GM19463 (cell line): ENCODE data around the gene ARHGAP26.

Source experiments
- ATAC-seq: cut with Tn5 transposase; IDR thresholded peaks from one replicate; pipeline ENCODE4 v1.9.1; 2021; ENCODE audit warnings: mild to moderate bottlenecking, moderate library complexity; ENCODE audit not compliant: unreplicated experiment

ARHGAP26 gene

DNA sequence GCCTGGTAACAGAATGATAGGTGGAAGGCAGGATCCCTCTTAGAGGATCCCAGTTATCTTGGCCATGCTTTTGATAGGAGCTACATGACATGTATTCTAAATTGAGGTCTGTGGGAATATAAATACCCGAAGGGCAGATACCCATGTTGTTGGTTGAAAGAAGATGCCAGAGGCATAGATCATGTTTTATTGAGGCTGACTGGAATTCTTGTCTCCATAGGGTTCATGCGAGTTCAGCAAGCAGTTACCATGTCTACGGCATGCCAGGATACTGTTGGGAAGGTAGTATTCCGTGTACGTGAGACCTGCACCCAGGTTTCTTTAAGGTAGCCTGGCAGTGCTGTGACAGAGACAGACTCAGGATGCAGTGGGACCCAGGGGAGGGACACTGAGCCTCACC, 402.6 kb downstream of the ARHGAP26 start:
- ATAC-seq, result no peak

DNA sequence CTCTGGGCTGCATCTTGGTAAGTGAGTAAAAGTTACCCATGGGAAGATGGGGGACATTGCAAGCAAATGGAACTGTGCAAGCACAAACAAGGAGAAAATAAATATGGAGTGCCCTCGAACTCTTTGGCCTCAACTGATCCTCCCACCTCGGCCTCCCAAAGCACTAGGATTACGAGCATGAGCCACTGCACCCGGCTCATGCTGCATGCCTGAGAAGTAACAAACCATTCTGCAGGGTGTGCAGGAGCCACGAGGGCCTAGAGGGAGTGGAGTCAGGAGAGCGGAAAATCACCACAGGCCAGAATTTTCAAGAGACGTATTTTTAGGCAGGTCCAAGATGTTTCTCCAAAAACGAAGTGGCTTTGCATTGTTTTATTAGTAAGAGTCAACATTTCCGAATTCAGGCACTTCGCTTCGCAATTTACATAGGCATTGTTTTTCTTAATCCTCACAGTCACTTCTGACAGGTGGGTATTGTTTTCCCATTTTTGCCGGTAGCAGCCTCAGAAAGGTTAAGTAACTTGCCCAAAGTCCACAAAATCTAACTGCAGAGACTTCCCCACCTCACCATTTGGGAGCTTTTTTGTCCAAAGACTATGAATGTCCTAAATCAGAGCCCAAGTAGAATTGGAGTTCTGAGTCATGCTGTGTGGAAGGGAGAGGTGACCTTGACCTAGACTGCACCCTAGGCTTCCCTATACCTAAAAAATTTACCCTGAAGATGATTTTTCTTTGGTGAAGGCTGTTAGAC, 403.1 kb downstream of the ARHGAP26 start:
- no peak for ATAC-seq

DNA sequence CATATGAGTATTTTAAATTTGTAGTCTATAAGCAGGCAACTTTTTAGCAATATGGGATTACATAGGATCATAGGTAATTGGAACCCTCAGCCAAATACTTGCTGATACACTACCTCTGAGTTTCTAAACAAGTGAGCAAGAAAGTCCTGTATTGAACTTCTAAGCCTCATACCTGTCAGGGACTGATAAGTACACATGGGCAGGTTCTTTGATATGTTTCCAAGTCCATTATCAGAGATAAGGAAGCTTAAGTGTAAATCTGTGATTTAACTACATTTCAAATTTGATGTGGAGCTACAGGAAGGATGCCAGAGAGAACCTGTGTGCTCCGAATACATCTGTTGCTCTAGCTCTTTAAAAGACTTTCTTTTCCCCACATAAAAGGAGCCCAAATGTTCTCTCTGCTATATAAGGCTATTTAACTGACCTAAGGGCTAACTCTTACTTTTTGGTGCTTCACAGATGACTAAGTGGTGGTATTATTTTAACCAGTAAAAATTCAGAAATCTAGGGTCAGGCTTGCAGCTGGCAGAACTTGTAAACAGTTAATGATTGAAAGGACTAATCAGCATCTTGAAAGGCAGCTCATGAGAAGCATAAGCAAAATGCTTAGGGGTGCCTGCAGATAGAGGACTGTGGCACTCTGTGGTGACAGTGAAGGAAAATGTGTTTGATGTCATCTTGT, 404.7 kb downstream of the ARHGAP26 start:
- ATAC-seq, result peak; percentile 96

DNA sequence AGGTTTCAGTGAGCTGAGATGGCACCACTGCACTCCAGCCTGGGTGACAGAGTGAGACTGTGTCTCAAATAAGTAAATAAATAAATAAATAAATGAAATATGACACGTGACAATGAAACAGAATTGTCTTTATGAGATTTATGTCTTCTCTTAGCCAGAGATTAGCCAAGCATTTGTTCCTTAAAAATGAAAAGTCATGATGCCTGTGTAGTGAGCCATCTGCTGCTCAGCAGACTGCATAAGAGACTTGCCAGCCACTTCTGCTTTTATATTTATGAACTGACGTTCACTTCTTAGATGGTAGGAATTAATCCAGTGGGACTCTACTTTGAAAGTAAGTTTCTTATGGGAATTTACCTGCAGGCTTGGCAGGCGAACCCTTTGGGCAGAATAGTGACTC, 405.9 kb downstream of the ARHGAP26 start:
- no peak for ATAC-seq

DNA sequence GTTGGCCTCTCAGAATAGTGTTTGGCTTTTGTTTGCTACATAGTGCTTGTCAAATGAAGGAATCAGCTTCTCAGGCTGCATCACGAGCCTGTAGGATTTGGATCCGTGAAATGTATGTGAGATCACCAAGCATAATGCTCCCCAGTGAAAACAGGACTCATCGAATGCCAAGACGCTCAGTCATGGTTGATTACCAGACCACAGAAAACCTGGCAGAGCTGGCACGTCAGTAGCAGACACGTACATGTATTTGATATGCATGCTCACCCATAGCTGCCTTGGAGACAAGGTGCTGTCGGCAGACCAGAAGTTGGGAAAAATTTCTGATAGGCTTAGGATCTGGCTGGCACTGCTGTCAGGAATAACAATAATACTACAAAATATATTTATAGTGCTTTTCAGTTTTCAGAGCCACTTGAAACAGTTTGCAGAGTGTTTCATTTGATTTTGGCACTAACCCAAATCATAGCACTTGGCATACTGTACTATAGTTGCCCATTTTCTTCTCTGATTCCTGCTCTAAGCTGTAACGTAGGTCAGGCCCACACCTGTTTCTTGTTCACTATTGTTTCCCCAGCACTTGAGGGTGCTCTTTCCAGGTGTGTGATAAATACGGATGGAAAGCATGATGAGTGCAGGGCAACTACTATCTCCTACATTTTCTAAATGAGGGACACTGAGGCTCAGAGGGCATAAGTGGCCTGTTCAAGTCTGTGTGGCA, 407.2 kb downstream of the ARHGAP26 start:
- ATAC-seq, result no peak

DNA sequence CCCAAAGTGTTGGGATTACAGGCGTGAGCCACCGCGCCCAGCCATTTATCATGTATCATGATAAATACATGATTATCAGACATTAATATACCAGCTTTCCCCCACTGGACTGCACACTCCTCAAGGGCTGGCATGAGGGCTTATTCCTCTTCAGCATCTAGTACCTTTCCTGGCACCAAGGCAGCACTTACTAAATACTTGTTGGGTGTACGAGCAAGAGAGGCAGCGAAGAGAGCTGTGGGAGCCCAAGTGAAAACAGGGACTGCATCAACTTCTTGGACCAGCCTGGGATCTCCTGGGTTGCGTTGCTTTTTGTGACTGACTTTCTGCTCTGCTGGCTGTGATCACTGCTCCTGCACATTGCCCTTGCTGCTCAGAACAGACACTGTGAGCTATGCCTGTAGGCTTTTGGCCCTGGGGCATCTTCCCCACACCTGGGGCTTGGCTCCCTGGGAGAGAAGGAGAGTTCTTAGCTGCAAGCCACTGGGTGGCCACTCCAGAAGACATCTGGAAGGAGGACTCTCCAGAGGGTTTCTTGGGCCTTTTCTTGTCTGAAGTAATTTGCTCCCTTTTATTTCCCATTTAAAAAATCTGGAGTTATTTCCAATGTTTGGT, 409.1 kb downstream of the ARHGAP26 start:
- ATAC-seq, result no peak

DNA sequence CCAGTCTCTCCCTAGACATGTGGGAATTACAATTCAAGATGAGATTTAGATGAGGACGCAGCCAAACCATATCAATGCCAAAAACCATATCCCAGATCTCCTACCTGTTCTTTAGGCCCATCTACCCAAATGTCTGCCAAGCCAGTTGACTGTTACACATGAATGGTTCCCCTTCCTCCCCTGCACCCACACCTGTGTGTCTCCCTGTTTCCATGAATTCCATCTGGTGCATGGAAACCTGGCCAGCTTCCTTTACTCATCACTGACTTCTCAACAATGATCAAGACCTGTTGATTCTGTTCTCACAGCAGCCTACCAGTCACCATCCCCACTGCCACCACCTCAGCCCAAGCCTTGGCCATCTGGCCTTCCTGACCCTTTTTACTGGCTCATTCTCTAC, 410.6 kb downstream of the ARHGAP26 start:
- ATAC-seq, result no peak

DNA sequence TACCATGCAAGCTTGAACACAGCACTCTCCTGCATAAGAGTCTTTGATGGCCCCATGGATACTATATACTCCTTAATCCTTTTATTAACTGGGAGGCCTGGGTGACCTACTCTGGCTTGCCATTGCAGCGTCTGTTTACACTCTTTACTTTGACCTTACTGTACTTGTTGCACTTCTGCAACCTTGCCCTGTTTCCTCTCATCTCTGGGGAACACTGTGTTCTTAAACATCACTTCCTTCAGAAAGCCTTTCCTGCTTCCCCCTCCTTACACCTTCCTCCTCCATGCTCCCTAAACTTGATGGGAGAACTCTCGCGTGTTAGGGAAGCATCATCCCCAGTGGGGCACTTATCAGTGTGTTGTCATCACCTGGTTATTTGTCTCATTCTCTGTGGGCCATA, 411.0 kb downstream of the ARHGAP26 start:
- no peak for ATAC-seq

DNA sequence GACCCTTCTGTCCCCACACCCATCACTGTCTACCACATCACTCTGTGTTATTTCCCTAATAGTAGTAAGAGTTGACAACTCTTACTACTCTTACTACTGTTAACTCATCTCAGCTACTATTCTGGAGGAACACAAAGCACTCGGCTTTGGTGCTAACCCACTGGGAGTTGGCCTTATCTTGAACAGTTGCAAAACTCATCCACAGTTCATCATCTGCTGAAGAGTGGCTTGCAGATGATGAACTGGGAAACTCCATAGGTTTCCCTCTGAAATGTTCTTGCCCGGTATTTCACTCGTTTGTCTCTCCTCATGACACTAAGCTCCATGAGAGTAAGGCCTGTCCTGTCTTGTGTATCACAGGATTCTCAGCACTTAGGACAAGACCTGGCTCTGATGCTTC, 411.9 kb downstream of the ARHGAP26 start:
- no peak for ATAC-seq

DNA sequence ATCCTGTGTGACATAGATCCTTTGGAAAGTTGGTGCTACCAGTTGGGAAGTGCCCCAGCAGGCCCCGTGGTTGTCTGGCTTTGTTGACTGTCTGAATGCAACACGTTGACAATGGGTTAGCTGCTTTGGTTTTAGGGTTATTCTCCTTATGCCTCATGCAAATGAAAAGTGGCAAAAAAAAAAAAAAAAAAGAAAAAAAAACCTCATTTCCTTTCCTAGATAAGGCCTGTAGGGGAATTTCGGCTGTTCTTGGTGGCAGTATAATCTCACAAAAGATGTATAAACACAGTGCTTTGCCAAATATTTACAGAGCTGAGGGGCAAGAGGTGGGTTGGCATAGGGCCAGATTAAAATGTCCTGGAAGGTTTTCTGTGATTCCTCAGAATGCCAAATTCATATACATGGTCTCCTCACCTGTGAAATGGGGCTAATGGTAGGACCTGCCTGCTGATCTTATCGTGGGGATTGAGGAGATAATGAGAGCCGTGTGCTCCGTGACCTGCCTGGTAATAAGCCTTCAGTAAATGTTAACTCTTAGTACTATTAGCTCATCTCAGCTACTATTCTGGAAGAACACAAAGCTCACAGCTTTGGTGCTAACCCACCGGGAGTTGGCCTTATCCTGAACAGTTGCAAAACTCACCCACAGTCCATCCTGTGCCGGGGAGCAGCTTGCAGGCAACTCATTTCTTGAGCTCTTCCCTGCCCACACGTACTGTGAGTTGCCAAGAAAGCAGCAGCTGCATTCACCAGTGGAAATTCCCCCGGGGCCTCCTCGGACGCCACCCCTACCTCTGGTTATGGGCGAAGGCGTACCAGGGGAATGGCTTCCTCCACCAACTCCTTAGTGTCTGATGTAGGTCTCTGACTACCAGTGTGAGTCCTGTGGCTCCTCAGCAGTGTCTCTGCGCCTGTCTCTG, 413.0 kb downstream of the ARHGAP26 start:
- ATAC-seq, result peak; percentile 71

DNA sequence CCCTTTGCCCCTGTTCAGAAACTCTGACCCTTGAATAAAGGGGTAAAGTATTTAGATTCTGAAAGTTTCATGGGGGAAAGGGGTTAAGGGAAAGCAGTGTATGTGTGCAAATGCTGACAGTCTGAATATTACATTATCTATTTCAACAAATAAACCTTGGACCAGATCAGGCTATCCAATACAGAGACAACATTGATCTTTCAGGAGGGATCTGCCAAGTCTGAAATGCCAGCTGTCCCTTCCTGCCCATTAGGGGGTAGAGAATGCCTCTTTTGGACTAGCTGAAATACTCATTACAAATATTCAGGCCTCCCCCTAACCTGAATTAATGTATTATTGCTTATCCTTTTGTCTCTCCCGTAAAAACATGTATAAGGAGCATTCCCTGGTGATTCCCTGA, 413.8 kb downstream of the ARHGAP26 start:
- ATAC-seq, result no peak

DNA sequence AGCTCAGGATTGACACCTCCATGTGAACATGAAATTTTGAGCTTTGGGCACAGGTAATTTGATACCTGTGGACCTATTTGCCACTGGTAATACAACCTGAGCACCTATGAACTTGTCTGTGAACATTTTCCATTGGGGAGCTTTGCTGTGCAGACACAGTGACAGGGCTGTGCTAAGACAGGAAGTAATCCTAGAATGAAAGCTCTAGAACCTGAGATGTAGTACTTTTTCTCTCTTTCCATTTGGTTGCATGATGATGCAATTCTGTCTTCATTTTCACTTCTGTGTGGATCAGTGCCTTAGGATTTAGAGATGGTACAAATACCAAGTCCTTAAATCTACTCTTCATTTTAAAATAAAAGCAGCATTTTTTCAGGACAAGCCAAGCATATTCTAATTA, 416.4 kb downstream of the ARHGAP26 start:
- ATAC-seq, result no peak

DNA sequence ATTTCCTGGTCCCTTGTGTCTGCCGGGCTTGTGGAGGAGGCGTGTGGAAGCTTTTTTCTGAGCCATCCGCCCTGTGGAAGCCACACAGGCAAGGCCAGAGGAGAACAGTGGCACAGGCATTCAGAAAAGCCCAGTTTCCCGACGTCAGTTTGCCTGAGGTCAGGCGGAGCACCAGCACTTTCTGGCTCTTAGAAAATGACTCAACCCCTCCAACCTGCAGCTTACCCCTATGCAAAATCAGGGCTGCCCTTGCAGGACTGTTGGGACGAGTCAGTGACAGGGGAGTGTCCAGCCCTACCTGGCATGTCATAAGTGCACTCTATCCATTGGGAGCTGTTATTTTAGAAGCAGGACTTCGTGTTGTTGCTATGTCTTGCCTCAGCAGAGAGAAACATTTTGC, 417.3 kb downstream of the ARHGAP26 start:
- peak; percentile 35 for ATAC-seq

DNA sequence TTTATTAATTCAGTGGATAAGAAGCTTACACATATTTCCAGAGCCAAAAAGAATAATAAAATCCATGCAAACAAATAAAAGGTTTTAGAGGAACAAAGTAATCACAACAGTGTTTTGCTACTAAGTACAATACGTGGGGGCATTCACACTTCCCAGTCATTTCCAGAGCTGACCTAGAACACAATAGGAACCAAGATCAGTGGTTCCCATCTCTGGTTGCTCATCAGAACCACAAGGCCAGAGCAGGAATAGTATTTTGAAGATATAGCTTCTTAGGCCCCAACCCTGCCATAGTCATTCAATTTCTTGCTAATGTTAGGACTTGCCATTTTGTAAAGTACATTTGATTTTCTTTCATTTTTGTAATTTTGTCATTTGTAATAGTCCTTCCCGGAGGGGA, 417.9 kb downstream of the ARHGAP26 start:
- no peak for ATAC-seq

DNA sequence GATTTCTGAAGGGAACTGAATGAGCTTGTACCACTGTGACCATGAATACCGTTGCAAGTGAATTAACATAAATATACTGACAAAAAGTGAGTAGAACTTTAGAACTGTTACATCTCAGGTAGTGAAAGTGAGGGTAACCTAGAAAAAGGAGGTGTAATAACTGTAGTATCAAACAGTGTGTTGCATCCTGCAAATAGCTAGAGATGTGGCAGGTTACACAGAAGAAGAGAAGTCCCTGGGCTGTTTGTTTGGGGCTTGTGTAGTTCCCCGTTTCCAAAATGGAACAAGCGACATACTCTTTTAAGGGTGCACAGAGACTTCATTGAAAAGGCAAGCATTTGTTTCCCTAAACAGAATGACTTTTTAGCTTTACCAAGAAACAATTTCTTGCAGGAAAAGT, 418.5 kb downstream of the ARHGAP26 start:
- no peak for ATAC-seq

DNA sequence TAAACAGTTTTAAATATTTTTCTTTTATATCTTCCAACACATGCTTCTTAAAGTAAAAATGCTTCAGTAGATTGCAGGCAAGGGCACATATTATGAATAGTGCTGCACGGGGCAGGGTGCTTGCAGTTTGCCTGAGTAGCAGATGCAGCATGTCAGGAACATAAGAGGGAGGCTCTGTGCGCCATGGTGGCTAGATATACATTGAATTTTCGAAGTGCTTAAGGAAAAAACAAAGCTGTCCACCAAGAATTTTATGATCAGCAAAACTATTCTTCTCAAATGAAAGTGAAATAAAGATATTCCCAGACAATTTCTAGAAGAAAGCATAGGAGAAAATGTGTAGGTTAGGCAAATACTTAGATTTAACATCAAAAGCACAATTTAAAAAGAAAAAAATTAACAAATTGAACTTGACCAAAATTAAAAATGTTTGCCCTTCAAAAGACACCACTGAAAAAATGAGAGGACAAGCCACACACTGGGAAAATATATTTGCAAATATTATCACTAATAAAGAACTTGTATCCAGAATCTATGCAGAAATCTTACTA, 420.2 kb downstream of the ARHGAP26 start:
- ATAC-seq, result no peak

DNA sequence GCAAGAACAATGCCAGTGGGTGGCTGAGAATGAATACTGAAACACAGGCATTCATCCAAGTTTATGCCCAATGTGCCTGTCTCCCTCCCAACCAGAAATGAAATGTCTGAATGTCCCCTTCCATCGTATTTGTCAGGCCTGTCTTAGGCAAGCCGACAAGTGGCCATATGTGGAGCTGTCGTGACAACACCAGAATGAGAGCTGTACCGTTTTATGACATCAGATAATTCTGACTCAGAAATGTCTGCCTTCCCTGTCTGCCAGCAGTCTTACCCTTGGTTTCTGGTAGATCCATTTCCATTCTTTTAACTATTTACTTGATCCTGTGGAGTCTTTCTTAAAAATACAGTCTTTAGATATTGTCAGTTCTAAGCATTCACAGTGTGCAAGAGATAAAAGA, 421.5 kb downstream of the ARHGAP26 start:
- ATAC-seq, result no peak

DNA sequence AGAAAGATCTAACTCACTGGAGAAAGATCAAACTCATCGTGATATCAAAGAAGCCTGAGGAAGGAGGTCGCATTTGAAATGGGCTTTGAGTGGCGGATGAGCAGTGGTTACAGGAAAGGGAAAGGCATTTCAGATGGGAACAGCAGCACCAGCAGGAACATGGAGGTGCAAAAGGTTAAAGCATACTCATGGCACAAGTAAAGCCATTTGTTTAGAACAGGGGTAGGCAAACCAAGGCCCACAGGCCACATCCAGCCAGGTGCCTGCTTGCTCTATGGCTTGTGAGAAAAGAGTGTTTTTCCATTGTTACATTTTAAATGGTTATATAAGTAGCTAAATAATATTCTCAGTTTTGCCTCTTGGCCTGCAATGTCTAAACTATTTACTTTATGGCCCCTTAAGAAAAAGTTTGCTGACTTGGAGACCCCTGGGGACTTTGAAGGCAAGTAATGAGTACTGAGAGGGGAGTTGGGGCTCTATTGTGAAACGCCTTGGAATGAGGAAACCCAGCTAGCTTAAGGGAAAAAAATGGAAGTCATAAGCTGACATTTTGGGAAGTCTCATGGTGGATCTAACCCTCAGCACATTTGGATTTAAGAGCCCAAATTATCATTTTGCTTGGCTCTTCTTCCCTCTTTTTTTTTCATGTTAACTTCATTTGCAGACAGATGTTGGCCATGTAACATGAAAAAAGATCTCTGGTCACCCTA, 422.2 kb downstream of the ARHGAP26 start:
- no peak for ATAC-seq

DNA sequence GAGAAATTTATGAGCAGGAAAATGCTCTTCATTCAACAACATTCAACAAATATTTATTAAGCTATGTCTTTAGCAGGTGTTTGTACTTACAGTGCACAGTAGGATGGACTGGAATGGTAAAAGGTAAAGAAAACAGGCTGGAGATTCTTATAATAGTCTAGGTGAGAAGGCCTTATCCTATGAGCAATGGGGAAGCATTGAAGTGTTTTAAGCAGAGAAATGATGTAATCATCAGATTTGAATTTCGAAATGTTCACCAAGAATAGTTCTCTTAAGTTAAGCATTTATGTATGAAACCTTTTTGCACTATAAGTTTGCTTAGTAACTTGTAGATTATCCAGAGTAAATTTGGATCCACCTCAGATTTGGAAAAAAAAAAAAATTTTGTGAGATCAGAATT, 424.0 kb downstream of the ARHGAP26 start:
- ATAC-seq, result no peak

DNA sequence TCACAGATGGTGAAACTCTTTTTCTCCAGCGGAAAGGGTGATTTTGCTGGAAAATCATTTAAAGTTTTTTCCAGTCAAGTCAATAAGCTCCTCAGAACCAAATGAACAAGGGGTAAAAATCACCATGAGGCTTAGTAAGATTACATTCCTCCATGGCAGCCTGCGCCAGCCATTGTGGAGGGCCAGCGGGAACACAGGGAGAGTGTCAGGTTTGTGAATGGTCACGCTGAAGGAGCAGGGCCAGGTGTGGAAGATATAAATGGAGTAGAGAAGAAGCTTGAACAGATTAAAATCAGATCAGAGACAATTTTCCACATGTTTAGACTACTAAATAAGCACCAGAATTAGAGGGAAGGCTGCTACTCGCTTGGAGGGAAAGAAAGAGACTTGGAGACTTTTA, 424.5 kb downstream of the ARHGAP26 start:
- no peak for ATAC-seq
